HG03354 (cell line): ENCODE results near the gene GJB1.
"Not testable (repeated sequence)": the region's sequence is repeated elsewhere in the genome, so short reads cannot be mapped to it uniquely, and the experiment has no call there.

Experiments used
- ATAC-seq: cut with Tn5 transposase; IDR thresholded peaks from one replicate; pipeline ENCODE4 v1.9.1; 2021; ENCODE audit warnings: mild to moderate bottlenecking; ENCODE audit not compliant: unreplicated experiment, poor library complexity, severe bottlenecking

Gene GJB1

GRCh38 chrX:71253253-71254091 is 30.4 kb downstream of the GJB1 start:
- no peak for ATAC-seq

GRCh38 chrX:71254092-71254963 is 31.3 kb downstream of the GJB1 start, which contains the start of gene ZMYM3:
Gene ZMYM3 (minus strand): TSS chrX:71254140. CDS start chrX:71253255, 885 bp downstream.
- ATAC-seq, result peak; percentile 82

- ATAC-seq, result no peak
These were observed 33.0 kb downstream of the GJB1 start for GRCh38 chrX:71256051-71256450.

- no peak for ATAC-seq
These were observed 33.8 kb downstream of the GJB1 start for GRCh38 chrX:71256856-71257255.

GRCh38 chrX:71268624-71269023 is 45.6 kb downstream of the GJB1 start:
- not testable (repeated sequence) for ATAC-seq

- ATAC-seq, result no peak
These were observed 46.9 kb downstream of the GJB1 start for GRCh38 chrX:71269801-71270395.

GRCh38 chrX:71272313-71272712 is 49.3 kb downstream of the GJB1 start:
- ATAC-seq, result not testable (repeated sequence)
